Activated CD8-positive, alpha-beta memory T cell treated with anti-CD3 and anti-CD28 coated beads, Interleukin-2, amount 50 U/mL, for 24 hours (primary cell): Measurements from ENCODE around the gene ASIC2.

Experiments
- DNase-seq: peaks from one replicate; pipeline ENCODE4 v3.0.0-alpha.2; 2020; ENCODE audit errors: extremely low read depth

ASIC2 gene

DNA sequence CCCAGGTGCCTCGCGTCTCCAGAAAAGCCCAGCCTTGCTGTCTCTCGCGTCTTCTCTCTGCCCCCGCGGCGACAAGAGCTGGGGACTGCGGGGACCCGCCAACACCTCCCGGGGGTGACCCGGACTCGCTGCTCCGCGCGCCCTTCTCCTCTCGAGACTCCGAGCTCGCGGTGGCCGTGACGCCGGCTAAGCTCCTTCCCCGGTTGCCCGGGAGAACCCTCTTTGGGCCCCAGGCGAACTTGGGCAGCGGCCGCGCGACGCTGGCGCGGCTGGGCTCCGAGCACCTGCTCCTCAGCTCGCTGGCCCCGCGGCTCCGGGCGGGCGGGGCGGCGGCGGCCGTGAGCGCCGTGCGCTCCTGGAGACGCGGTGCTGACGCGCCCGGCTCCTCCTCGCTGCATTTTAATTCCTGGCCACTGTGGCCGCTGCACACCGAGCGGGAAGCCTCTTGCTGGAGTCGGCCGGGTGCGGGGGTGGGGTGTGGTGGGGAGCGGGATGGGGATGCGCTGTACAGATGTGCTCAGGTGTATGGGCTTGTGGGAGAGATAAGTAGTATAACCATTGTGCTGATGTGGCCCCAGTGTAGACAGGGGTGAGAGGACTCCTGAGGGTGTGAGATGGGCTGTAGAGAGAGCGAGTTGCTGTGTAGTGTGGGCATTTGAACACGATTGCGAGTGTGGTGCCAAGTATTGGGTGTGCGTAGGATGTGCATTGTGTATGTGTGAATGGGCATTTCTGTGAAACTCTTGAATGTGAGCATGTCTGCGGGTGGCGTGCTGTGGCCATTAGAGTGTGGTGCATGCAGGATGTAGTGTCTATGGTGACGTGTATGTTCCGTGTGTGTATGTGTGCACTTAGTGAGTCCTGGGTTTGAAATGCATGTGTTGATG, at the start of gene ASIC2:
ASIC2 (minus strand) TSS at position 315 of the 887 bp plus-strand sequence.
- no peak for DNase-seq

DNA sequence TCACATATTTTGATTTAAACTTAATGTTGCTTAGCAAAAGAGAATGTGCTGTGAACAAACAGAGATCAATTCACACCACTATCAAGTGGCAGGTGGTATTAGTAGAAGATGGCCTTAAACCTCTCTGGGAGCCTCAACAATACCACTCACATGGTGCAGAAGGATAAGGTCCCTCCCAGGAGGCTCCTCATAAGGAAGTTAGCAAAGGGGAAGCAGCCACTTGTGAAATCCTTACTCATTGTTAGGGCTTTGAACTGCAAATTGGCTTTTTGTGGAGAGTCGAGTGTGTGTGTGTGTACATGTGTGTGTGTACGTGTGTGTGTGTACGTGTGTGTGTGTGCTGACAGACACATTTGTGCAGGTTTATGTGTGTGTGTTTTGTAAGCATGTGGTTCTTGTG, 48.9 kb upstream of the ASIC2 start:
- no peak for DNase-seq

DNA sequence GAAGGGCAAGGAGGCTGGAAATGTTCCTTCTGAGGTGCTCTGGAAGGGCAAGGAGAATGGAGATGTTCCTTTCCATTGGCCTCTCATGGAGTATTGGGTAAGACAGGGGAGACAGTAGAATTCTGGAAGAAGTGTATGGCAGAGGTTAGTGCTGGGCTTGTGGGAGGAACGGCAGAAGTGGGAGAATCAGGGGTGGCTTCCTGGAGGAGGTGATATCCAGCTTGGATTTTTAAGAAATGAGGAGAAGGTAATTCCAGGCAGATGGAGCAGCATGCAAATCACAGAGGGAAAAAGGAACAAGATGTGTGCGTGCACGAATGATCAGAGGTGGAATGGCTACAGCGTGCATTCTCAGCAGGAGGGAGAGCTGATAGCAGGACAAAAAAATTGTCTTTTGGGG, 45.1 kb upstream of the ASIC2 start:
- DNase-seq: no peak

DNA sequence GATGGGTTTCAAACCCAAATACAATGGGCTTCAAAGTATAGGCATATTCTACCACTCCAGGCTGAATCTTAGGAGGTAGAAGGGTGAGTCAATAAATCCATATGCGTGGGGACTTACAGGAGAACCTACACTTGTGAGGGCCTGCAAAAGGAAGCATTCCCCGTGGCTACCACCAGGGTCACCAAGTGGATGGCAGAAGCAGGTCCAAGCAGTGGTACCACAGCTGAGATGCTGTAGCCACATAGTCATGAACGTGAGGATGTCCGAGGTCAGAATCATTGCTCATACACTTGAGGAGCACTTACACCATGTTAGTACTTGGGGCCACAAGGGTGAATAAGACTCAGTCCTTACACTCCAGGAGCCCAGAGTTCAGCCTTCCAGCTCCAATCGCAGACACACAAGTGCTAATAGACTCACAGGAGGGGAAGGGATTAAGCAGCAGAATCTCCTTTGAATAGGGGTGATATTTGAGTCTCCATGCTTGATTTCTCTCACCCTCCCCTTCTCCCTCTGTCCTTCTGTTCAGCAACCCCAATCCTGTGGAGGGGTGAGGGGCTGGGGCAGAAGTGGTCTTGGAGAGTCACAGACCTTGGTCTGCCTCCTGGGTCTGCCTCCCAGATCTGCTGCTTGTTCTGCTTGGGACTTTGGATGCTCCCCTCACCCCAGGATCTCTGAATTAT, 42.5 kb upstream of the ASIC2 start:
- no peak for DNase-seq

DNA sequence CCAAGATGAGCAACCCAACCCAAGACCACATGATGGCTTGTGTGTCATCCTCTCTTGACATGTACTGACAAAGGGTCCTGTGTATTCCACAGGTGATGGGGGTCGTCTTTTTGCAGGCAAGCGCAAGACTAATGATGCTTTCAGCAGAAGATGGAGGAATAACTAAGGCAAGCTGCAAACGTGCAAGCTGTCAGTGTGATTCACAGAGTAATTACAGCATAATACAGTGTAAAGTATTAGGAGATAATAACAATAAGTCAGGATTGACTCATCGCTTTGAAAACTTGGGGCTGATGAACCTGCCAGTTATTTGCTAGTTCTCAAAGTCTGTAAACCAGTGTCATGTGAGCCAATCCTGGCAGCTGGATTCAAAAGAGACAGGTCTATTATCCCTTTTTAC, 41.6 kb upstream of the ASIC2 start:
- DNase-seq: no peak

DNA sequence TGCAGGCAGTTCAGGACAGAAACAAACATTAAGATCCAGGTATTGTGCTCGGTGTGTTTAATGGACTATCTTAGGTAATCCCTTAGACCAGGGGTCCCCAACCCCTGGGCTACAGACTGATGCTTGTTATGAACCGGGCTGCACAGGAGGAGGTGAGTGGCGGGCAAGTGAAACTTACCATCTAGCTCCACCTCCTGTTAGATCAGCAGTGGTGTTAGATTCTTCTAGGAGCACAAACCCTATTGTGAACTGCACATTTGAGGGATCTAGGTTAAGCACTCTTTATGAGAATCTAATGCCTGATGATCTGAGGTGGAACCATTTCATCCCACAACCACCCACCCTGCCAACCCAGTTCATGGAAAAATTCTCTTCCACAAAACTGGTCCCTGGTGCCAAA, 37.8 kb upstream of the ASIC2 start:
- no peak for DNase-seq

DNA sequence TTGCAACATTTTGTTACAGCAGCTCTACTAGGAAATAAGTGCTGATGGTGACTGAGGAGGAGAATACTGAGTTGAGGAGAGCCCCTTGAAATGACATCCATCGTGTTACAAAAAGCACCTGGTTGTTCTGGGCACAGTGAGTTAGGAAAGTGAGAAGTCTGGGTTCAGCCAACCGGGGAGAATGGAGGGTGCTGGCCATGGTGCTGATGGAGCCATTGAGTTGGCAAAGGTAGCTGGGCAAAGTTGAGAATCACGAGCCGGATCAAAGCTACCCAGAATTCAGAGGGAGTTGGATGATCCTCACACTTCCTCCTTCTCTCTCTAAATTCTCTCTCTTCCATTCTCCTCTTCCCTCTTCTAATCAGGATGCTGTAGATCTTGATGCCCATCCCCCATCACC, 35.0 kb upstream of the ASIC2 start:
- no peak for DNase-seq

DNA sequence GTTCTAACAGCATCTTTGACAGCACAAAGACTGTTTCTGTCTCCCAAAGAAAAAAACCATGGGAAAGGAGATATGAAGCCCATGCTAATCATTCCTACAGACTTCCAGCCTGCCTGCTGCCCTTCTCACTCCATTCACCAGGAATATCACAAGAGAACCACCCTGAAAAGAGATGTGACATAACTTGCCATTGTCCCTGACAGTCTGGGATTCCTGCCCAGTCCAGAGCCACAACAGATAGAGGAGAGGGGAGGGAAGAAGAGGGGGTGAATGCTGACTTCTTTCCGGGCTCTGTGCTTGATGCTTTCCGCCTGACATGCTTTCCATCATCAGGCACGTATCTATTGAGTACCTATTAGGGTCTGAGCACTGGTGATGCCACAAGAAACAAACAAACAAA, 31.6 kb upstream of the ASIC2 start:
- no peak for DNase-seq

DNA sequence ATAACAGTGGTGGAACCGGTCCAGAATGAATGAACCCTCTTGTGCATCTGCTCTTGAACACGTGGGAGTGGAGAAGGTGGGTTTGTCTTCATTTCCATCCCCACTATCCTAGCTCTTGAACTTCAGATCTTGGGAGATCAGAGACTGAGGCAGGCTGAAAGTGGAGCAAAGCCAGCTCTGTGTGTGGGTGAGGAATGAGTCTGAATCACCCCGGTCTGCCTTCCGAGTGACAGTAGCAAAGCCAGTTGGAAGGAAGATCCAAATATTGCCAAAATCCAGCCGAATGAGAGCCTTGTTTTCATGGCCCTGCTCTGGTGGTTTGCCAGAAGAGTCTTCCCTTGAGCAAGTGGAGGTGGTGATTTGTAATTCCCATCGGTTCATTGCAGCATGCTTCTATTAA, 29.0 kb upstream of the ASIC2 start:
- no peak for DNase-seq

DNA sequence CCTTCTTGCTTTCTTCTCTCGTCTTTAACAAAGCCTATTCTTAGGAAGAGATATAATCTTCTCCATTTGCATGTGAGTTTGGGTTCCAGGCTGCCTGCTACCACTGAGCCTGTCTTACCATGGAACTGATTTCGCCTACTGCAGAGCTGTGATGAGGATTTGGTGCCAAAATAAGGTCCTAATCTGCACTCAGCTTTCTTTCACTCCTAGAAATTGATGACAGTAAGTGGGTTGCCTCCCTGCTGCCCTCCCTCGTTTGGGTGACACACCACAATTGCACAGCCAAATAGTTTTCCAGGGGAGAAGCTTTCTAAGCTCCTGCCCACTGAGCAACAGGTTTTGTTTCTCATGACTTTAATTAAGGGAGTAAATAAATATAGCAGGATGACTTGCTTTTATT, 25.1 kb upstream of the ASIC2 start:
- DNase-seq: no peak

DNA sequence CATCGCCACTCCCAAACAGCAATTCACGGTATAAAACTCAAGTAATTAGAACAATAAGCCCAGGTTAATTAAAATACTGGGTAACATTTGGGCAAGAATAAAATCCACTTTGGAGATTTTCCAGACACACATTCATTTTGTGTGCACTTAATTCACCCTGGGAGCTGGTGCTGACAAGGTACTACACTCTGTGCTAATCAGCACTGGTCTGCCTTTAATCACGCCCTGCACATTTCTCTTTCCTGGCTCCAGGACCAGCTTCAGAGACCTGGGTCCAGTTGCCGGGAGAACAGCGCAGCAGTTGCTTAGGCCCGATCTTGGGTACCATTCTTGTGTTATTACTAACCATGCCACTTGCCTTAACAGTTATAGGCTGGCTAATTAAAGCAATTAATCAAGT, 23.7 kb upstream of the ASIC2 start:
- DNase-seq: no peak

DNA sequence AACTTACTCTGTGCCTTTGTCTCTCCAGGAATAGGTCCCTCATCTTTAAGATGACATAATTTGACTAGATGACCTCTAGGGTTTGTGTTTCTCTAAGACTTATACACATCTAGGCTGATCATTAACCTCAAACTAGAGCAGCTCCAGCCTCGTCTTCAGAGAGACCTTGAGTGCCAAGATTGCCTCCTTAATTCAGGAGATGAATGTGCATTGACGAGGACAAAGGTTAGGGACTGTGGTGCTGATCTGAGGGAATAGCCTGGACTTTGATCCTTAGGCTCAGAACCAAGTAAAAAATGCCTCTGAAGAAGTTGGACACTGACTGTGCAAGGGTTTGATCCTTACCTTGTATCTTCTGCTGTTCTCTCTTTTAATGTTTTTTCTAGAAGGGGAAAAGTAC, 17.2 kb upstream of the ASIC2 start:
- no peak for DNase-seq

DNA sequence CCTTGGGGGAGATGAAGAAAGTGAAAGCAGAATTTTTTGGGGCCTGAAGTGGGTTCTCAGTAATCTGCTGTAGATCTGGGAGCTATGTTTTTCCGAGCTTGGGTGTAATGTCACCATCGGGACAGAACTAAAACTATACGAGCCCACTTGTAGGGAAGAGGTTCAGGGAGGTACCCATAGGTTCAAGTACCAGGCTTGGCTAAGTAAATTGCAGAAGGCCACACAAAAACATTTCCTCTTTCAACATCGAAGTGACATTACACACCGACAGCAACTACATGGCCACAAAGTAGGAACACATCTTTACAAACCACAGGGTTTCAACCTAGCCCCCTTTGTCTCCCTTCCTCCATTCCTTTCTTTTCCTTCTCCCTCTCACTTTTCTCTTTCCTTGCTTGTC, 10.2 kb upstream of the ASIC2 start:
- no peak for DNase-seq

DNA sequence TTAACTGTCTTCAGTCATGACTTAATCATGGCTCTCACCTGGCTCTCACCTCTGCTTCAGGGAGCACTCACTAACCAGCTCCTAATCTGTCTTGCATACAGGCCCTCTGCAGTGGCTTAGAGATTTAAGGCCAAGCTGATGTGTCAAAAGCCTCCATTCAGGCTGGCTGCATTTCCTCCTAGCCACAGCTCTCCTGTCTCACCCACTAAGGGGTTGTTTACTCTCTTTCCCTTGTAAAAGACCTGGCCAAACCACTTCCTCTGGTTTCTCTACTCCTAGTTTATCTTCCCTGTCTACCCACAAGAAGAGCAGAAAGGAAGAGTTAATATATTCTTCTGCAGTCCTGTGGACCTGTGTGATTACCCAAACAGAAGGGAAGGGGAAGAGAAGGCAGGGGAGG, 9.3 kb upstream of the ASIC2 start:
- DNase-seq: no peak

DNA sequence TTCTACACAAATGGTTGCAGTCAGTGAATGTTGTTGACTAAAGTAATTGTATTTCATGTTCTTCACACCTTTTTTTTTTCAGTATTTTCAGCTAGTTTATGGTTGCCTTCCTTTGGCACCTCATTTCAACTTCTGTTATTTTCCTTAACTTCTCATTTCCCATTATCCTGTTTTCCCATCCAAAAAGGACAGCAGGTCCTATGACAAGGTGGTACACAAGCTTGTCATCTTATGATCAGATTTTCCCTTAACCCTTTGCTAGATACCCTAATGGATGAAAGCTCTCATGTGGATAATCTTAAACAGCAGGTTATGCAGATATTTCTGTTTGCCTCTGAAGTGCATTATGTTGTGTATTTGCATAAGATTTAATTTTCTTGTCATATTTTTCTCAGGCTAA, 7.1 kb upstream of the ASIC2 start:
- DNase-seq: no peak

DNA sequence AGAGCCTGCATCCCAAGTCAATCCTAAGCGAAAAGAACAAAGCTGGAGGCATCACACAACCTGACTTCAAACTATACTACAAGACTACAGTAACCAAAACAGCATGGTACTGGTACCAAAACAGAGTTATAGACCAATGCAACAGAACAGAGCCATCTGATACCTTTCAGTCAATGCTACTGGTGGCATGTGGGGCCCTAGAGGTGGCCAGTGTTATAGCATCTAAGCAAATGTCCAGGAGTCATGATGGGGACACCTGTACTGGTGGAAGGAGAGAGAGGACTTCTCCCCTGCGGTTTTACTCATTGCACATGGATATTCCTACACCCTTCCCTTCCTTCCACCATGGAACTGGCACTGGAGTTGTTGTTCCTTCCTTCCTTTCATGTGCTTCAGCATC, 6.0 kb upstream of the ASIC2 start:
- DNase-seq: no peak

DNA sequence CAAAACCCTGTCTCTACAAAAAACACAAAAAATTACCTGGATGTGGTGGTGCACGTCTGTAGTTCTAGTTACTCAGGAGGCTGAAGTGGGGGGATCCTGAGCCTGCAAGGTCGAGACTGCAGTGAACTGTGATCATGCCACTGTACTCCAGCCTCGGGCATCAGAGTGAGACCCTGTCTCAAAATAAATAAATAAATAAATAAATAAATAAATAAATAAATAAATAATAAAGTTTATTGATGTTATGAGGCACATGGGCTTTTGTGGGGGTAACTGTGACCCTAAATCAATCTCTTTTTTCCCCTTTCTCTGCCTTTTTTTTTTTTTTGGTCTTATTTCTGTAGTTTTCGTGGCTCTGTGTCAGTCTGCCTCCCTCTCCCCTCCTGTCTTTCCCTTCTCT, 4.5 kb upstream of the ASIC2 start:
- no peak for DNase-seq

DNA sequence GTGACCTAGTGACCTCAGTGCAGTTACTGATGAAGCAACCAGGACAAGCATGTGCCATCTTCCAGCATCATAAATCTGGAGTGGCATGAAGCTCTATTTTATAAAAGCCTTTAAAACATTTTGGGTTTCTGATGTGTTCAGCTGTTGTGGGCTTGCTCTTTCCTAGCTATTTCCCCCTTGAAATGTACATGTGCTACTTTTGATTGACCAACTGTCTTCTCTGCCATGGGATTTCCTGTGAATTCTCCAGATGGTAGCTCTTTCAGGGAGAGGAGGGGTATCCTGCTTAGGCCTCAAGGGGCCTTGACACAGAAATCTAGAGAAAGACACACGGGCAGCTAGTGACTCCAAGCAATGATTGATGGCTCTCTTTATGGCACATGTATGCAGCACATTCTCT, 1.9 kb upstream of the ASIC2 start:
- no peak for DNase-seq

DNA sequence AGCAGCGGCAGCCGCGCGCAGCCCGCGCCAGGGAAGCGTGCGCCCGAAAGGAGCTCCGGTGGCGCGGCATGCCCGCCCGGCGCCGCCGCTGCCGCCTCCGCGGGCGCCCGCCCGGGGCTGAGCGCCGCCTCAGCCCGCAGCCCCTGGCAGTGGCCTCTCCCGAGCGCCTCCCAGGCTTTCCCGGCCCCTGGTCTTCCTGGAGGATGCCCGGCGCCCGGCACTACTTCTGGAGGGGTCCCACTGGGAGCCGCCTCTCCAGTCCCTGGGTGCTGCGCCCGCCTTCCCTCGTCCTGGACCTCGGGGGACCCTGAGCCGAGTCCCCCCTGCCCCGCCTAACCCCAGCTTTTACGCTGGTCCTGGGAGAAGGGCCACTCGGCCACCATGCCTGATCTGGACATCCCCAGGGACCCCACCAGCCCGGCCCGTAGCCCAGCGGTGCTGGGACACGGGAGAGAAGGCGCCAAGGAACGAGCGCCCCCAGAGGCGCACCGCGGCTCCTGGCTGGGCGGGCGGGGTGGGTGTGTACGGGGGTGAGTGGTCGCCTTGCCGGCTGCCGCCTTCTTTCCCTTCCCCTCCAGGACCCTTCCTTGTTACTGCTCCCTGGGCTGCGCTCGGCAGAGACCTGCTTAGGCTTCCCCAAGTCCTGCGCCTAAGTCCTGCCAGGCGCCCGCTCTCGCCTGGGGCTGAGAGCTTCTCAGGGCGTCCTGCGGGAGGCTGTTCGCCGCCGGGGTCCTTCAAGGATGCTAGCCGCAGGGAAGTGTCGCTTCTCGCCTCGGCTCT, 704 bp downstream of the ASIC2 start:
- DNase-seq: no peak

DNA sequence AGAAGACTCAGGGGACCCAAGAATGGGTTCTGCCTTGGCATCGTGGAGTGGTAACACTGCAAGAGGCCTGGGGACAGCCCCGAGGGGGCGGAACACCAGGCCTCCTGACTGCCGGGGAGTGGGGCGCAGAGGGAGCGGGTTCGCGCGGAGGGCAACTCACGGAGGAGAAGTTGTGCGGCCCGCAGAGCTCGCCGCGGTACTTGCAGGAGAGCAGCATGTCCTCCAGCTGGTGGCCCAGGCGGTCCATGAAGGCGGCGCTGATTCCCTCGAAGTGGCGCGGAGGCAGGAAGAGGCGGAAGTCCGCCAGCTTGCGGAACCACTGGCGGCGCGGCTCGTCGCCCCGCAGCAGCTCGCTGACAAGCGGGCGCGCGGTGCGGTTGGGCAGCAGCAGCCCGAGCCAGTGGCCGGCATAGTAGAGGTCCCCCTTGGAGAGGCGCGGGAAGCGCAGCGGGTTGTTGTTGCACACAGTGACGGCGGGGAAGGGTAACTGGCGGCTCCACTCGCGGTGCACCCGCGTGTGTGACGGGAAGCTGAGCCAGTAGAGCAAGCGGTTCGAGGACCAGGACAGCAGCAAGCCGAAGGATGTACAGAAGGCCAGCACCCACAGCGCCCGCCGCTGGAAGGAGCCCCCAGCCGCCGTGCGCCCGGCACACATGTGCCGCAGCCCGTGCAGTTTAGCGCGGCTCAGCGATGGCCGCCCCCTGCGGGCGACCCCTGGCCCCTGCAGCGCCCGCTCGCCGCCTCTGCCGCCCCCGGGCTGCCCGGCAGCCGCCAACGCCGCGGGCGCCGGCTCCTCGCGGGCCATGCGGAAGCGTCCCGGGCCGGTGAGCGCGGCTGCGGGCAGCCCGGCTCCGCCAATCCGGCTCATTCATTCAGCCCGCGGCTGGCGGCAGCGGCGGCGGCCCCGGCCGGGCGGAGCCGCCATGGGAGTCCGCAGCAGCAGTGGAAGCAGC, 1.6 kb downstream of the ASIC2 start:
- no peak for DNase-seq

DNA sequence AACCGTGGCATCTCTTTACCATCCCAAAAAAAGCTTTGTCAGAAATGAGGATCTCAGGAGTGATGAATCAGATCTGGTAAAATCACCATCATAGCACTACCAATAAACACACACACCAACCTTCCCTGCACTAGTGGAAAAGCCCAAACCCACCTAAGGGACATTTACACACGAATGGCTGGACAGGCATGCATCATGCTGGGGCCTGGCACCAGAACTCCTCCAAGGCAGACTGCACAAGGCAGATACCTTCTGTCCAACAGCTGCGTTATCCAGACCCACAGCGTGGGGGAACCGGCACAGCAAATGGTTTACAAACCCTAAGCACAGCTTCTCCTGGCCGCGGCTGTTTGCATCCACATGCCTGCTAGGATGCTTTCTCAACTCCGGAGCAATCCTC, 2.8 kb downstream of the ASIC2 start:
- DNase-seq: no peak

DNA sequence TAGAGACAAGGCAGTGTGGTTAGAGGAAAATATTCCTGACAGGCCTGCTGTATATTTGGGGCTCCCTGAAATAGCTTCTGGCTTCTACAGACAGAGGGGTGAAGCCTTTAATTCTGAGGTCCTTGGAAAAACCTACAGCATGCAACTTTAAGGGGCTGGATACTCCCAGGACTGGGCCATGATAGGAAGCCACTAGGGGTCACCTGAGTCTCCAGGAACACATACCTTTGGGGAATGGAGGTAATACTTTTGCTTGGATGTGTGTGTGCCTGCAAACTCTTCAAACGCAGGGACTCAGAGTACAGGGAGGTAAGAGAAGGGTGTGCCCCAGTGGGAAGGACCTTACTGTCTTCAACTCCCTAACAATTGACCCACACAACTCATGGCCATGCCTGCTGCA, 4.1 kb downstream of the ASIC2 start:
- no peak for DNase-seq
